HG03442 (cell line): ENCODE results near the gene NXF3.
"Not testable (repeated sequence)": the region's sequence is repeated elsewhere in the genome, so short reads cannot be mapped to it uniquely, and the experiment has no call there.

ENCODE experiments used
- ATAC-seq: cut with Tn5 transposase; IDR thresholded peaks from one replicate; pipeline ENCODE4 v1.9.1; 2021; ENCODE audit warnings: mild to moderate bottlenecking, moderate library complexity; ENCODE audit not compliant: unreplicated experiment

Gene NXF3, protein sequence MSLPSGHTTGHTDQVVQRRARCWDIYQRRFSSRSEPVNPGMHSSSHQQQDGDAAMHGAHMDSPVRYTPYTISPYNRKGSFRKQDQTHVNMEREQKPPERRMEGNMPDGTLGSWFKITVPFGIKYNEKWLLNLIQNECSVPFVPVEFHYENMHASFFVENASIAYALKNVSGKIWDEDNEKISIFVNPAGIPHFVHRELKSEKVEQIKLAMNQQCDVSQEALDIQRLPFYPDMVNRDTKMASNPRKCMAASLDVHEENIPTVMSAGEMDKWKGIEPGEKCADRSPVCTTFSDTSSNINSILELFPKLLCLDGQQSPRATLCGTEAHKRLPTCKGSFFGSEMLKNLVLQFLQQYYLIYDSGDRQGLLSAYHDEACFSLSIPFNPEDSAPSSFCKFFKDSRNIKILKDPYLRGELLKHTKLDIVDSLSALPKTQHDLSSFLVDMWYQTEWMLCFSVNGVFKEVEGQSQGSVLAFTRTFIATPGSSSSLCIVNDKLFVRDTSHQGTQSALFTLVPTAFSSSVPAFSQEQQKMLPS

DNA sequence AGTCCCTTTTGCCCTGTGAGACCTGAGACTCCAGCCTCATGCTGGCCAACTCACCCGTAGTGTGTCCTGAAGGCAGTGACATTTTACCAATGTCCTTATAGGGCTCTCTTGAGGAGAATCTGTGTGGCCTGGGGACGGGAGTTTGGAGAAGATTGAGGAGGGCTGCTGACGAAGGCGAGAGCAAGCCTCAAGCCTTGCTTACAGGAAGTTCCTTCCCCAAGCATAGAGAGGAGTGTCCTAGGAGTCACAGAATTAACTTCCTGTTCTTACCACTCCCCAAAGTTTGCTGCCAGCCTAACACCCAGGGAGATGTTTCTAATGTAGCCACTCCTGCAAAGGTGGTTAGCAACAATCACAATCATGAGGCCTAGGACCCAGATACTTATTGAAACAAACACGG is at the start of gene NXF3:
Gene NXF3, minus strand, starts transcription at position 202 of the 400 bp plus-strand sequence. Its CDS starts 120 bp downstream, at position 82.
- ATAC-seq = no peak

DNA sequence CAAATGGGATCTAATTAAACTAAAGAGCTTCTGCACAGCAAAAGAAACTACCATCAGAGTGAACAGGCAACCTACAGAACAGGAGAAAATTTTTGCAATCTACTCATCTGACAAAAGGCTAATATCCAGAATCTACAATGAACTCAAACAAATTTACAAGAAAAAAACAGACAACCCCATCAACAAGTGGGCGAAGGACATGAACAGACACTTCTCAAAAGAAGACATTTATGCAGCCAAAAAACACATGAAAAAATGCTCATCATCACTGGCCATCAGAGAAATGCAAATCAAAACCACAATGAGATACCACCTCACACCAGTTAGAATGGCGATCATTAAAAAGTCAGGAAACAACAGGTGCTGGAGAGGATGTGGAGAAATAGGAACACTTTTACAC is 43.6 kb upstream of the NXF3 start:
- ATAC-seq = not testable (repeated sequence)

DNA sequence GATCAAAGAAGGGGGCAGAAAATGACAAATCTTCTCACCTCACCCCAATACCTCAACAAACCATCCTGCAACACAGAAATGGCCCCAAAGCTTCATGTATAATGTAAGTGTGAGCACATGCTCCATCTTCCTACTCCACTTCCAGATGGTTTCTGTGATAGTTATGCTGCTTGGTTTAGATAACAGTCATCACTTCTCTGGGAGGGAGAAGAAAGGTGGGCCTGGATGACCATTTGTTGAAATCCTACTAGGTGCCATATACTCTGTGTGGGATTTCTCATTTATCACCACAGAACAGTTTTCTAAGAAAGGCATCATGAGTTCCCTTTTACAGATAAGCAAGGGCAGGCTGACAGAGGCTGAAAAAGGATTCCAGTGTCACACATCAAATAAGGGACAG is 31.3 kb upstream of the NXF3 start:
- ATAC-seq = no peak

DNA sequence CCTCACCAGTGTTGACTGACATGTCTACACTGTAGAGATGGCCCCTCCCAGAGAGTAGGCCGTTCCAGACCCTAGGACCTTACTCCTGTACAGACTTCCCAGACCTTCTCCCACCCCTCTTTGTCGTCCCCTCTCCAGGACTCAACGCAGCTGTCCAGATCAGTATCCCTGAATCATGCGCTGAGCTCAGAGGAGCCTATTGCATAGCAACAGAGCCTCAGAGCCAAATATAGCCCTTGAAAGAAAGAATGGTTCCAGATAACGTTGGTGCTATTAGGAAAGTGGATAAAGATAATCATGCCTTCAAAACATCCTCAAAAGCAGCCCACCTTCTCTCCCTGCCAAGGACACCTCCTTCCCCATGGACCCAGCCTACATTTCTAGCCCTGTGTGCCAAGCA is 27.8 kb upstream of the NXF3 start:
- ATAC-seq = no peak

DNA sequence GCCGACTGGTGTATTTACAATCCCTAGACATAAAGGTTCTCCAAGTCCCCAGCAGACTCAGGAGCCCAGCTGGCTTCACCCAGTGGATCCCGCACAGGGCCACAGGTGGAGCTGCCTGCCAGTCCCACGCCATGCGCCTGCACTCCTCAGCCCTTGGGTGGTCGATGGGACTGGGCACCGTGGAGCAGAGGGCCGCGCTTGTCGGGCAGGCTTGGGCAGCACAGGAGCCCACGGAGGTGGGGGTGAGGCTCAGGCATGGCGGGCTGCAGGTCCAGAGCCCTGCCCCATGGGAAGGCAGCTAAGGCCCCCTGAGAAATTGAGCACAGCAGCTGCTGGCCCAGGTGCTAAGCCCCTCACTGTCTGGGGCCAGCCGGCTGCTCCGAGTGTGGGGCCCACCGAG is 24.0 kb upstream of the NXF3 start:
- not testable (repeated sequence) for ATAC-seq

DNA sequence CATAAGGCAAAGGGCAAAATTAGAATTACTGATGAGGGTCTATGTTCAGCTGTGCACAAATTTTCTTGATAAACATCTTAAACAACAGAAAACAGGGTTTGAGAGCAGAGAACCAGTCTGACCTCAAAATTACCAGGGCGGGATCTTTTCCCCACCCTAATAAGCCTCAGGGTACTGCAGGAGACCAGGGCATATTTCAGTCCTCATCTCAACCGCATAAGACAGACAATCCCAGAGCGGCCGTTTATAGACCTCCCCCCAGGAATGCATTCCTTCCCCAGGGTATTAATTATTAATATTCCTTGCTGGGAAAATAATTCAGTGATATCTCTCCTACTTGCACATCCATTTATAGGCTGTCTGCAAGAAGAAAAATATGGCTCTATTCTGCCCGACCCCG is 16.6 kb upstream of the NXF3 start:
- not testable (repeated sequence) for ATAC-seq

DNA sequence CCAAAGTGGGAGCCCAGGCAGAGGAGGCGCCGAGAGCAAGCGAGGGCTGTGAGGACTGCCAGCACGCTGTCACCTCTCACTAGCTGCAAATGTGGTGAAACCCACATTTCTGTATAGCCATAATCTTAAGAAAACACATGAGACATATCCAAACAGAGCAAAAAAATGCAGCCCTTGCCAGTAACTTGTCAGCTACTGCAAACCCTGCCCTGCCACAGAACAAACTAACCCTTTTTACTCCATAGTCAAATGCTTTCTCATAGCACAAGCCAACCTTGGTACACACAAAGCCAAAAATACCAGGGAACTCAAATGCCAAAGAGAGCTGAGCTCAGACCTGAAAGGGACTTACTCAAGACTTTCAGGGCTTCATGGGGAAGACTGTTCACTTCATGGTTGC is 14.9 kb upstream of the NXF3 start:
- ATAC-seq = no peak

DNA sequence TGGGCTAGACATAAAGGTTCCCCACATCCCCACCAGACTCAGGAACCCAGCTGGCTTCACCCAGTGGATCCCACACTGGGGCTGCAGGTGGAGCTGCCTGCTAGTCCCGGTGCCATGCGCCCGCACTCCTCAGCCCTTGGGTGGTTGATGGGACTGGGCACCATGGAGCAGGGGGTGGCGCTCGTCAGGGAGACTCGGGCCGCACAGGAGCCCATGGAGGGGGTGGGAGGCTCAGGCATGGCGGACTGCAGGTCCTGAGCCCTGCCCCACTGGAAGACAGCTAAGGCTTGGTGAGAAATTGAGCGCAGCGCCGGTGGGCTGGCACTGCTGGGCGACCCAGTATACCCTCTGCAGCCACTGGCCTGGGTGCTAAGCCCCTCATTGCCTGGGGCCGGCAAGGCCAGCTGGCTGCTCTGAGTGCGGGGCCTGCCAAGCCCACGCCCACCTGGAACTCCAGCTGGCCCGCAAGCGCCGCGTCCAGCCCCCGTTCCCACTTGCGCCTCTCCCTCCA is 14.3 kb upstream of the NXF3 start:
- not testable (repeated sequence) for ATAC-seq

DNA sequence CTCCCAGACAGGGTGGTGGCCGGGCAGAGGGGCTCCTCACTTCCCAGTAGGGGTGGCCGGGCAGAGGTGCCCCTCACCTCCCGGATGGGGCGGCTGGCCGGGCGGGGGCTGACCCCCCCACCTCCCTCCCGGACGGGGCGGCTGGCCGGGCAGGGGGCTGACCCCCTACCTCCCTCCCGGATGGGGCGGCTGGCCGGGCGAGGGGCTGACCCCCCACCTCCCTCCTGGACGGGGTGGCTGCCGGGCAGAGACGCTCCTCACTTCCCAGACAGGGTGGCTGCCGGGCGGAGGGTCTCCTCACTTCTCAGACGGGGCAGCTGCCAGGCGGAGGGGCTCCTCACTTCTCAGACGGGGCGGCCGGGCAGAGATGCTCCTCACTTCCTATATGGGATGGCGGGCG is 11.4 kb upstream of the NXF3 start:
- ATAC-seq = not testable (repeated sequence)

DNA sequence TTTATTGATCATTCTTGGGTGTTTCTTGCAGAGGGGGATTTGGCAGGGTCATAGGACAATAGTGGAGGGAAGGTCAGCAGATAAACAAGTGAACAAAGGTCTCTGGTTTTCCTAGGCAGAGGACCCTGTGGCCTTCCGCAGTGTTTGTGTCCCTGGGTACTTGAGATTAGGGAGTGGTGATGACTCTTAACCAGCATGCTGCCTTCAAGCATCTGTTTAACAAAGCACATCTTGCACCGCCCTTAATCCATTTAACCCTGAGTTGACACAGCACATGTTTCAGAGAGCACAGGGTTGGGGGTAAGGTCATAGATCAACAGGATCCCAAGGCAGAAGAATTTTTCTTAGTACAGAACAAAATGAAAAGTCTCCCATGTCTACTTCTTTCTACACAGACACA is 10.9 kb upstream of the NXF3 start:
- ATAC-seq = not testable (repeated sequence)

DNA sequence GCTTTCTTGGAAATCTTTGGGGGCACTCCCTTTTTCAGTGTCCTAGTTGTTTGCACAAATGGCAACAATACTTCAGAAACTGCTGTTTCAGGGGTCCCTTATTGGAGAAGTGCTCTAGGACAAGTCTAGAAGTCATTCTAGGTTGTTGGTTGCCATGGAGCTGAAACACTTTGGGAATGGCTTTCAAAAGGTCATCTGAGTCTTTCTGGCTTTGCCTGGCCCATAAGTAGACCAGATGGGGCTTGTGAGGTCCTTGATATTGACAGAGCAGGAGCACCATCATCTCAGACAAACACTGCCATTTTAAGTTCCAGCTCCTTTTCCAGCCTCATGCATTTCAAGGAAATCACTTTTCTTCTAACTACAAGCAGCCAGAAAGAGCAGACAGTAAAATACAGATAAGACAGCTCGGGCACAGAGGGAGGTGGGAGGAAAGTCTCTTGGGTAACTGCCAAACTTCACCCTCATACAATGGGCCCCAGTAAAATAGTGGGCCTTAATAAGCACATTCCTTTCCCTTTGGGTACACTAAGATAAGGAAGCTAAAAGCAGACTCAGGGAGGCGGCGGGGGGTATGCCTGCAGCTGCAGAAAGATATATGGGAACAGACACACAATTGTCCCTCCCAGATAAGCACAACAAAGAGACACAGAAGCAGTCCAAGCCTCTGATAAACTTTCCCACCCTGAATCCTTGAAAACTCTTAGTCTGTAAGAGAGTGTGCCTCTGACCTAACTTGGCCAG is 8.5 kb upstream of the NXF3 start:
- ATAC-seq = no peak

DNA sequence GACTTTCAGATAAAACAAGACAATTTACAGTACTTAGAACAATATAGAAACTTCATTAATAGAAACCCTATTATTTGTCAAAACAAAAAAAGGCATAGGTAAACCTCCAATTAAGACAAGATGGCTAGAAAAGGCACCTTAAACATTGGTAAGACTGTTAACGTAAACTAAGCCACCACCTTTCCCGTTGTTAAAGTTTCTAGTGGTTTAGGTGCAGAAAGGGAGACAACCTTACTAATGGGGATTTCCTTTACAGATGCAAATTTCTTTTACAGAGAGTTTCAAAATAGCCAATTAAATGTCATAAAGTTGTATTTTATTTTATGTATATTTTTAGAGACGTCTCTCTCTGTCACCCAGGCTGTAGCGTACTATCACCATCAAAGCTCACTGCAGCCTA is 7.5 kb upstream of the NXF3 start:
- ATAC-seq = no peak

DNA sequence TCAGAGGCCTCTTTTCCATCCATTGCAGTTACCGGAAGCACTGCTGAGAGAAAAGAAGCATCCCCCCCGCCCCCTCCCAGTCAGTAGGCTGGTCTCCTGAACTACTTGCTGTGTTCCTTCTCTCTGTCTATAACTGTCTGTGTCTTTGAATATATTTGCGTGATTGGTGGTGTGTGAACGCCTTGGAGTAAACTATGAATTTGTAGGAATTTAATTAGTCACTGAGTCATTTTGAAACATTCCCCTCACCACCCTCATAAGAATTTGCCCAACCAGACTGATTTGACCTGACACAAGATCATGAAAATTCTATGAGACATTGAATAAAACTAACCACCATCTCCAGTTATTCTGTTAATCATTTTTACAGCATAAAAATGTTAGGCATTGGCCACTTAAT is 6.7 kb upstream of the NXF3 start:
- no peak for ATAC-seq

DNA sequence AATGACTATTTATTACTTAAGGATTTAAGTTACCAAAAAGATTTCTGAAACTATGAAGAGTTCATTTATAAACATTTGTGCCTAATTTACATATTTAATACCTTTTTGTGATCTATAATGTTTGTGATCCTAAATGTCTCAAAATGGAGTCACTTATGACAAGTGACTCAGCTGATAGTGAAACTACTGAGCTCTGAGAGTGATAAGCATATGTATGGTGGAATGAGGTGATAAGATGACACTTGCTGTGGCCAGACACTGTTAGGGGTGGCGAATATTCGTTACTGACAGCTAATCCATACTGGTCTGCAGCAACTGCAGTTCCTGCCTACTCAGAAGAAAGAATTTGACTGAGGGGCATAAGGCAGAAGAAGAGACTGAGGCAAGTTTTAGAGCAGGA is 5.5 kb upstream of the NXF3 start:
- no peak for ATAC-seq

DNA sequence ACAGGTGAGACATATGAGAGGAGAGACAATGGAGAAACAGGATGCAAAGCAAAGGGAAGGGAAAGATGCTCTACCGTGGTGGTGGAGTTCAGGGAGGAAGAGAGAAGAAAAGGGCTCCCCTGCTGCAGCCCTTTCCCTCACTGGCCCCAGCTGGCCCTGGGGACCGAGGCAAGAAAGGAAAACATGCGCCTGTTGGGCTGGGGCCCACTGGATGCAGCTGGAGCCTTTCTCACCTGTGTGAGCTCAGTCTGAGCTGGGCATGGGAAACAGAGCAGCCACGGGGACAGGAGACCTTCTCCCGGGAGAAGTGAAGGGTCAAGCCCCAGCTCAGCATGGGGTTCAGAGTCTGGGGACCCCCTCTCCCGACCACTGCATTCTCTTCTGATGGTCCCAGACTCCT is 11.9 kb downstream of the NXF3 start:
- ATAC-seq = no peak

DNA sequence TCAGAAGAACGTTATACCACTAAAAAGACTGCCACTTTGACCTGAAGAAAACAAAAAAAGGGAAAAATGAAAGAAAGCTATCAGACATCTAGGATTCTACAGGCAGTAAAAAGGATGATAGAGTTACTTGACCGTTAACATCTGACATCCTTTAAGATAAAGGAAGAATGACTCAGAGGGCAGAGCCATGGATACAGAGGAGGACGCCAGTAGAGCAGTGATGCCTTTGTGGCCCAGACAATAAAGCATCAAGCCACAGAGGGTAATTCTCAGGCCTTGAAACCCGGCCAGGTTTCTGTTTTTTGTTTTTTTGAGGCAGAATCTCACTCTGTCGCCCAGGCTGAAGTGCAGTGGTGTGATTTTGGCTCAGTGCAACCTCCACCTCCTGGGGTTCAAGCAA is 19.5 kb downstream of the NXF3 start:
- no peak for ATAC-seq

DNA sequence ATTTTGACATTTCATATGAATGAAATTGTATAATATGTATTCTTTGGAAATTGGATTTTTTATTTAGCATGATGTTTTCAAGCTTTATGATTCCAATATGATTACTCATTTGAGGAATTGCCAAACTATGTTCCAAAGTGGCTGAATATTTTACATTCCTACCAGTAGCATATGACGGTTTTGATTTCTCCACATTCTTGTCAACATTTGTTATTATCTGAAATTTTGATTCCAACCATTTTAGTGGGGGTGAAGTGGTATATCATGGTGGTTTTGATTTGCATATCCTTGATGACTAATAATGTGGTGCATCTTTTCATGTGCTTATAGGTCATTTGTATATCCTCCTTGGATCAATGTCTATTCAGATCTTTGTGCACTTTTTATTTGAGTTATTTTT is 26.3 kb downstream of the NXF3 start:
- ATAC-seq = no peak

DNA sequence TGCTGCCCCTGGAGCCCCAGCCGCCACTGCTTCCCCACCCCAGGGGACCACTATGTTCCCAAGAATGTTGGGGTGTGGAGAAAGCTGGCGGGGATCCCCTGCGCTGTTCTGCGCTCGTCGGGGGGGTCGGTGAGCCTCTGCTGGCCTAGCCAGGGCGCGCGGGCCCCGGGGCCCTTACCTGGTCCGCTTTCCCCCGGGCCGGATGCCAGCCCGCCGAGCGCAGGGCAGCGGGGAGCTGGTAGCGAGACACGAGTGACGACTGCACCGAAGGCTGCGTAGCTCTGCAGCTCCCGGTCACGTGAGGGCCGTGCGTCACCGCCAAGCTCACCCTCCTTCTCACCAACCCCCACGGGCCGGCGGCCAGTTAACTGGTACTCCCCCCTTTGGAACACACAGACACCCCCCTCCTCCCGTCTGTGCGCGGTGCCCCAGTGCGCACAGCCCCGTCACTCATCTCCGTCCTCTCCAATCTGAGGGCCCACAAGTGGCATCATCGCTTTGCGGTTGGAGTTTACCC is 29.0 kb downstream of the NXF3 start, which contains the start of gene BEX1:
Gene BEX1, minus strand, starts transcription at position 254 of the 517 bp plus-strand sequence. CDS start 897 bp downstream, outside the sequence.
- no peak for ATAC-seq

DNA sequence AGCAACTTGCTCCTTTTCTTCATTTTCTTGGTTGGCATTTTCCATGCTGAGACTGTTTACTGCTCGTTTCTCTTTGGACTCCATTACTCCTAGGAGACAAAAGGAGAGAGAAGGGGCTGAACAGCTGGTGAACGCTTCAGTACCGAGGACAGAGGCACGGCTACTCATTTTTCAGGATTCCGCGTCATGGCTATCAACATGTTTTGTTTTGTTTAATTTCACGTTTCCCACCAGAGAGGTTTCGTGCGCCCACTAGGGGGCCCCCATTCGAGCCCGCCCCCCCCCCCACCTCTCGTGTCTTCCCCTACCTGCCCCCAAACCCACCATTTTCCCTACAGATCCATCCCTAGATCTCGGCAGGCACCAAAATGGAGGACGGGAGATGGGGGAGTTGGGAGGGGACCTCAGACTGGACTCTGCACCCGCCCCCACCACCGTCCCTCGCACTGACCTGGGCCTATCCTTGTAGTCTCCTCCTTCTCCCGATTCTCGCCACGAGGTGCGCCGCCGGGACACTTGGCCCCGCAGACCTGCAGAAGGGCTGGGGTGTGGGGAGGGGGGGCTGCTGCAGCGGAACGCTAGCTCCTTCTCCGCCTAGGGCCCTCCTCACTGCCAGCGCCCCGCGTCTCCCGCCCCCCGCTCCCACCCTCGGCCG is 29.6 kb downstream of the NXF3 start:
- ATAC-seq = no peak

DNA sequence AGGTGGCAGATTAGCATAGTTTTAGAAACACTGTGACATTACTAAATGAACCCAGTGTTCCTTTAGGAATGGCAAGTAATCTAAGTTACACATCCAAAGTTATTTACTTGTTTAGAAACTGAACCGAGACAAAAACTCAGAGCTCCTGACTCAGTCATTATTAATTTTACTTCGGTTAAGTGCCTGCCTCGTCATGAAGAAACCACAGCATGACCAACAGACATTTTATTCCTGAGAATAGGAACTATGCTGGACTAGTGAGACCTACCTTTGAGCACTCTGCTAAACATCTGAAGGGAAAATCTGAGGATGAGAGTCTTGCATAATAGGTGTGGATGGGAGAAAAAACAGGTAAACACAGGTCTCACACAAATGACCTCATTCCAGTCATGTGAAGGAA is 31.5 kb downstream of the NXF3 start:
- ATAC-seq = no peak

DNA sequence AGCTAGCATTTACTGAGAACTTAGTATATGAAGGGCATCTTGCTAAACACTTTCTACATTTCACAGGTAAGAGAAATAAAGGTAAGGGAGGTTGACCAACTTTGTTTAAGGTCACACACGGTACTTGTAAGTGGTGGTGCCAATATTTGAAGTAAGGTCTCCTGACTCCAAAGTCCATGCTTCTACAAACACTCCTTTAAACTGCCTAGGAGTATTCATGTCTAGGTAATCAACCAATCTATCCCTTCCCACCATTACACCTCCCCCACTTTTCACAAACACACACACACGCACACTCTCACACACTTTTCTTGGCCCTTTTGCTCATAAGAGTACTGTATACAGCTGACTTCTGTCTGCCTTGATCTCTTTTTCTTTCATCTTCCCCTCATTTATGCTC is 36.0 kb downstream of the NXF3 start:
- no peak for ATAC-seq
